ENCODE measurements around the gene TPRKB.
"Not testable (repeated sequence)": the region's sequence is repeated elsewhere in the genome, so short reads cannot be mapped to it uniquely, and the experiment has no call there.

Gene TPRKB

GRCh38 chr2:73717251-73717606 is 19.9 kb downstream of the TPRKB start:
- peaks cover 7% of the 10 kb centered on the region; the same call in 1 of the 2 replicates for H3K4me1 ChIP-seq
- no peaks in the 10 kb centered on the region for H3K27me3 ChIP-seq
- TF ChIP-seq Cebpa-rat (IDR thresholded peaks at IDR 0.05) = no peak
- no peak overlapping the region for H3K9ac ChIP-seq
- H3K4me2 ChIP-seq = no peak overlapping the region
- H3K27ac ChIP-seq = no peak overlapping the region
- no peak overlapping the region for H3K4me3 ChIP-seq
- 0 out of 2 replicates have a peak, but pooled peaks cover 3% of the 10 kb centered on the region for H3K36me3 ChIP-seq
- peaks cover 19% of the 10 kb centered on the region for H3K9me3 ChIP-seq
- H4K20me1 ChIP-seq = no peaks in the 10 kb centered on the region

- Histone ChIP-seq H3K4me1 (peaks cover 7% of the 10 kb centered on the region; the same call in 1 of the 2 replicates), H3K27ac (no peak overlapping the region), H4K20me1 (no peaks in the 10 kb centered on the region), H3K9me3 (peaks cover 16% of the 10 kb centered on the region), H3K4me3 (no peak overlapping the region), H3K27me3 (no peaks in the 10 kb centered on the region), H3K4me2 (no peak overlapping the region), H3K9ac (no peak overlapping the region), H3K36me3 (no peaks in the 10 kb centered on the region)
- TF ChIP-seq Cebpa-rat (IDR thresholded peaks at IDR 0.05) = no peak
Measured at GRCh38 chr2:73716543-73717250, 20.4 kb downstream of the TPRKB start.

GRCh38 chr2:73714091-73714490 is 23.1 kb downstream of the TPRKB start:
- no peak overlapping the region for H3K27ac ChIP-seq
- H3K9me3 ChIP-seq = peaks cover 16% of the 10 kb centered on the region
- no peak overlapping the region for H3K9ac ChIP-seq
- H3K4me3 ChIP-seq = no peak overlapping the region
- no peak for TF ChIP-seq Cebpa-rat (IDR thresholded peaks at IDR 0.05)
- no peak overlapping the region for H3K4me2 ChIP-seq
- H3K4me1 ChIP-seq = no peaks in the 10 kb centered on the region
- no peaks in the 10 kb centered on the region for H4K20me1 ChIP-seq
- no peaks in the 10 kb centered on the region for H3K27me3 ChIP-seq
- no peaks in the 10 kb centered on the region for H3K36me3 ChIP-seq

- TF ChIP-seq Cebpa-rat (IDR thresholded peaks at IDR 0.05) = no peak
- Histone ChIP-seq H3K9ac (no peak overlapping the region), H3K27me3 (no peaks in the 10 kb centered on the region)
Measured at GRCh38 chr2:73708527-73708926, 28.6 kb downstream of the TPRKB start.

GRCh38 chr2:73707636-73708035 is 29.5 kb downstream of the TPRKB start:
- Histone ChIP-seq H3K4me3 (no peak overlapping the region), H3K36me3 (no peaks in the 10 kb centered on the region), H3K27ac (no peak overlapping the region), H4K20me1 (no peaks in the 10 kb centered on the region), H3K9me3 (no peaks in the 10 kb centered on the region), H3K4me1 (no peaks in the 10 kb centered on the region), H3K27me3 (no peaks in the 10 kb centered on the region), H3K9ac (no peak overlapping the region), H3K4me2 (no peak overlapping the region)
- TF ChIP-seq Cebpa-rat (IDR thresholded peaks at IDR 0.05) = no peak

More at GRCh38 chr2:73708527-73708926, 28.6 kb downstream of the TPRKB start:
- Histone ChIP-seq H4K20me1 (no peaks in the 10 kb centered on the region), H3K27ac (no peak overlapping the region), H3K4me1 (no peaks in the 10 kb centered on the region), H3K36me3 (no peaks in the 10 kb centered on the region), H3K4me3 (no peak overlapping the region), H3K4me2 (no peak overlapping the region), H3K9me3 (0 out of 2 replicates have a peak, but pooled peaks cover 2% of the 10 kb centered on the region)

GRCh38 chr2:73707058-73707457 is 30.1 kb downstream of the TPRKB start:
- no peak for TF ChIP-seq Cebpa-rat (IDR thresholded peaks at IDR 0.05)
- Histone ChIP-seq H4K20me1 (no peaks in the 10 kb centered on the region), H3K4me3 (no peak overlapping the region), H3K4me2 (no peak overlapping the region), H3K9ac (no peak overlapping the region), H3K4me1 (no peaks in the 10 kb centered on the region), H3K36me3 (no peaks in the 10 kb centered on the region), H3K27me3 (no peaks in the 10 kb centered on the region), H3K9me3 (no peaks in the 10 kb centered on the region), H3K27ac (no peak overlapping the region)

- Histone ChIP-seq H3K36me3 (no peaks in the 10 kb centered on the region), H3K9ac (no peak overlapping the region), H3K9me3 (no peaks in the 10 kb centered on the region), H3K4me2 (no peak overlapping the region), H4K20me1 (no peaks in the 10 kb centered on the region), H3K27me3 (no peaks in the 10 kb centered on the region), H3K27ac (no peak overlapping the region), H3K4me1 (no peaks in the 10 kb centered on the region), H3K4me3 (no peak overlapping the region)
- no peak for TF ChIP-seq Cebpa-rat (IDR thresholded peaks at IDR 0.05)
Measured at GRCh38 chr2:73705091-73705490, 32.1 kb downstream of the TPRKB start.

GRCh38 chr2:73704285-73704684 is 32.9 kb downstream of the TPRKB start:
- Histone ChIP-seq H3K4me1 (no peaks in the 10 kb centered on the region), H3K27me3 (no peaks in the 10 kb centered on the region), H3K27ac (no peak overlapping the region)

GRCh38 chr2:73703675-73704074 is 33.5 kb downstream of the TPRKB start:
- Histone ChIP-seq H3K9ac (no peak overlapping the region), H3K27ac (no peak overlapping the region), H3K27me3 (no peaks in the 10 kb centered on the region), H3K4me3 (no peak overlapping the region), H3K4me1 (no peaks in the 10 kb centered on the region), H3K36me3 (no peaks in the 10 kb centered on the region), H4K20me1 (no peaks in the 10 kb centered on the region), H3K4me2 (no peak overlapping the region), H3K9me3 (peaks cover 6% of the 10 kb centered on the region)
- no peak for TF ChIP-seq Cebpa-rat (IDR thresholded peaks at IDR 0.05)

More at GRCh38 chr2:73704285-73704684, 32.9 kb downstream of the TPRKB start:
- TF ChIP-seq Cebpa-rat (IDR thresholded peaks at IDR 0.05) = no peak
- Histone ChIP-seq H4K20me1 (no peaks in the 10 kb centered on the region), H3K9me3 (0 out of 2 replicates have a peak, but pooled peaks cover under 1% of the 10 kb centered on the region), H3K4me2 (no peak overlapping the region), H3K36me3 (no peaks in the 10 kb centered on the region), H3K9ac (no peak overlapping the region), H3K4me3 (no peak overlapping the region)

GRCh38 chr2:73702852-73703493 is 34.2 kb downstream of the TPRKB start:
- H3K36me3 ChIP-seq, H3K4me2 ChIP-seq, H3K27ac ChIP-seq, H4K20me1 ChIP-seq, H3K27me3 ChIP-seq, H3K9ac ChIP-seq, H3K4me1 ChIP-seq, H3K4me3 ChIP-seq: not testable (repeated sequence)
- H3K9me3 ChIP-seq = peaks cover 13% of the 10 kb centered on the region

Measured in BLaER1 (cell line).